Caco-2 (cell line): ENCODE results near the gene EPB41. TPM values are rescaled to one million over a fixed set of nuclear protein-coding genes. Genes with fewer than 3 reads are reported as not detected.

ENCODE experiments used
- Bru-seq: library from RNA; stranded (reverse); fragments of 400-500 nt; gene quantifications from one replicate; lab custom pipeline; 2021; lab: Mats Ljungman, UMichigan
- BruChase-seq, 2 experiments: library from RNA; stranded (reverse); fragments of 400-500 nt; gene quantifications; one replicate each; lab custom pipeline; 2021; lab: Mats Ljungman, UMichigan
- BruUV-seq: library from RNA; stranded (reverse); fragments of 400-500 nt; replicated peaks from 2 replicates; lab custom pipeline; 2021; lab: Mats Ljungman, UMichigan
- CTCF ChIA-PET: fragments of 300-600 bp; sonication (Branson Sonifier 250); formaldehyde crosslinking; loops from one replicate; lab custom pipeline; 2022; ENCODE audit warnings: antibody characterized with exemption; lab: Charles Lee
- POLR2A ChIA-PET: fragments of 300-600 bp; sonication (Branson Sonifier 250); formaldehyde crosslinking; loops from one replicate; lab custom pipeline; 2022; ENCODE audit warnings: antibody characterized with exemption; lab: Charles Lee
- DNase-seq, 2 experiments: peaks; one replicate each; pipeline versions ENCODE4 v3.0.0 to v3.0.0-alpha.2; 2020 to 2022
- H3K27me3 ChIP-seq: replicated peaks from 2 replicates; pipeline ENCODE4 v1.6.0; 2011; ENCODE audit warnings: low read length; ENCODE audit not compliant: control insufficient read depth, insufficient read depth
- H3K36me3 ChIP-seq: 2 replicates; pipeline ENCODE4 v1.5.1; 2011; ENCODE audit warnings: low read length; ENCODE audit not compliant: control insufficient read depth, insufficient read depth
- H3K4me1 ChIP-seq: fragments of 250-450 bp; sonication (Bioruptor Pico); 2 replicates; pipeline ENCODE4 v1.5.1; 2020; ENCODE audit warnings: mild to moderate bottlenecking
- H3K4me3 ChIP-seq: 2 replicates; pipeline ENCODE4 v1.5.1; 2011; ENCODE audit warnings: low read depth, mild to moderate bottlenecking, control low read depth, low read length
- H3K9me3 ChIP-seq: fragments of 250-450 bp; sonication (Bioruptor Pico); 2 replicates; pipeline ENCODE4 v1.5.1; 2020; ENCODE audit warnings: mild to moderate bottlenecking, moderate library complexity
- H3K27ac Mint-ChIP-seq: one replicate; pipeline ENCODE4 v1.8.0; 2022; ENCODE audit warnings: mixed read lengths; ENCODE audit not compliant: unreplicated experiment
- H3K27me3 Mint-ChIP-seq: one replicate; pipeline ENCODE4 v1.8.0; 2022; ENCODE audit warnings: mixed read lengths; ENCODE audit not compliant: insufficient read depth, unreplicated experiment
- H3K36me3 Mint-ChIP-seq: one replicate; pipeline ENCODE4 v1.8.0; 2022; ENCODE audit warnings: mild to moderate bottlenecking, mixed read lengths; ENCODE audit not compliant: insufficient read depth, unreplicated experiment
- H3K4me1 Mint-ChIP-seq: one replicate; pipeline ENCODE4 v1.8.0; 2022; ENCODE audit warnings: low read depth, mixed read lengths; ENCODE audit not compliant: unreplicated experiment
- H3K4me3 Mint-ChIP-seq: one replicate; pipeline ENCODE4 v1.8.0; 2022; ENCODE audit warnings: mild to moderate bottlenecking, moderate library complexity, mixed read lengths; ENCODE audit not compliant: unreplicated experiment
- H3K9me3 Mint-ChIP-seq: one replicate; pipeline ENCODE4 v1.8.0; 2022; ENCODE audit warnings: mixed read lengths; ENCODE audit not compliant: unreplicated experiment
- CTCF ChIP-seq, 2 experiments: fragments of 200-600 bp in 1 of 2; IDR thresholded peaks; 1 replicate in 1 of 2; 2 replicates in 1 of 2; pipeline versions ENCODE4 v1.5.1 to v1.8.0; 2011 to 2022; ENCODE audit warnings: antibody characterized with exemption in 1 of 2, control low read depth in 1 of 2, inconsistent platforms in 1 of 2, low read depth in 1 of 2, low read length in 1 of 2, mild to moderate bottlenecking in 1 of 2, moderate library complexity in 1 of 2; ENCODE audit not compliant: insufficient read depth in 1 of 2, severe bottlenecking in 1 of 2, unreplicated experiment in 1 of 2
- intact Hi-C: fragments of 100-400 bp; cut with micrococcal nuclease; formaldehyde crosslinking; loops from one replicate; pipeline ENCODE4 v1.10.0; 2022; ENCODE audit not compliant: unreplicated experiment
- long read RNA-seq: library from polyadenylated mRNA; stranded (forward); transcript quantifications from one replicate; pipeline ENCODE4 v2.0.0, GENCODE V29; 2022
- total RNA-seq: library from RNA; stranded (reverse); gene quantifications from 2 replicates; pipeline ENCODE4 v1.2.3, GENCODE V29; 2022

EPB41 gene
- total RNA-seq: 29.5 and 29.8 TPM in 2 replicates
- percentile 59 among the genes with signal in this experiment for Bru-seq, nascent RNA
- BruChase-seq, experiment 1, labeled RNA remaining after a 2-hour chase: percentile 59 among the genes with signal in this experiment
- percentile 66 among the genes with signal in this experiment for BruChase-seq, experiment 2, labeled RNA remaining after a 6-hour chase
- long read RNA-seq, partial matches to known transcripts: 0 of 8 reads
- long read RNA-seq, other reads (novel, unspliced or antisense): 8 of 8 reads

- Histone ChIP-seq H3K36me3 (no peaks in the 10 kb centered on the region), H3K27me3 (no peaks in the 10 kb centered on the region), H3K4me3 (peak within 1 kb of the TSS; percentile 73), H3K9me3 (no peaks in the 10 kb centered on the region), H3K4me1 (peaks cover 6% of the 10 kb centered on the region; the same call in 1 of the 2 replicates)
- Mint-ChIP-seq H3K4me3 (peak within 1 kb of the TSS; percentile 81), H3K36me3 (no peaks in the 10 kb centered on the region), H3K9me3 (no peaks in the 10 kb centered on the region), H3K27ac (peak within 1 kb of the TSS; percentile 81), H3K27me3 (no peaks in the 10 kb centered on the region), H3K4me1 (no peaks in the 10 kb centered on the region)
- BruUV-seq: no TSS peak
- peak; percentile 93 to 94 for DNase-seq
- no peak for TF ChIP-seq CTCF (IDR thresholded peaks at IDR 0.05; ENCODE audit: insufficient read depth in 1 of 2, low read depth in 1 of 2, low read length in 1 of 2, severe bottlenecking in 1 of 2, unreplicated experiment in 1 of 2)
- intact Hi-C loops: loop anchor here (1.0 kb wide), 1 partner anchor 27 kb away; no protein-coding TSS in a partner anchor
- ChIA-PET CTCF (interaction anchor here (0.7 to 2.1 kb wide), 5 partner anchors 26 to 267 kb away, joined by 3 to 11 read pairs (median 3); partner anchors contain the start of gene SRSF4), POLR2A (interaction anchor here (0.6 to 1.8 kb wide), 13 partner anchors 14 to 271 kb away, joined by 3 to 10 read pairs (median 4); partner anchors contain the start of genes GMEB1, RNU11, SRSF4 and TAF12)
These were observed at the start of gene EPB41 for GRCh38 chr1:28914228-28915030. Gene EPB41, plus strand, starts transcription at chr1:28914569. Its CDS starts 72,869 bp downstream, at chr1:28987438.

- intact Hi-C loops: loop anchor here (1.0 kb wide), 1 partner anchor 17 kb away; no protein-coding TSS in a partner anchor
- no peaks in the 10 kb centered on the region for H3K9me3 ChIP-seq
- H3K9me3 Mint-ChIP-seq: no peaks in the 10 kb centered on the region
- no peak overlapping the region for H3K4me3 ChIP-seq
- H3K36me3 Mint-ChIP-seq: no peaks in the 10 kb centered on the region
- no peak overlapping the region for H3K27ac Mint-ChIP-seq
- no TSS peak for BruUV-seq
- H3K36me3 ChIP-seq: no peaks in the 10 kb centered on the region
- H3K4me1 ChIP-seq: 0 out of 2 replicates have a peak, but pooled peaks cover 3% of the 10 kb centered on the region
- H3K4me1 Mint-ChIP-seq: no peaks in the 10 kb centered on the region
- CTCF ChIA-PET: no interaction called here
- no peaks in the 10 kb centered on the region for H3K27me3 ChIP-seq
- no peaks in the 10 kb centered on the region for H3K27me3 Mint-ChIP-seq
- no peak overlapping the region for H3K4me3 Mint-ChIP-seq
- POLR2A ChIA-PET: no interaction called here
- no peak for TF ChIP-seq CTCF (IDR thresholded peaks at IDR 0.05; ENCODE audit: insufficient read depth in 1 of 2, low read depth in 1 of 2, low read length in 1 of 2, severe bottlenecking in 1 of 2, unreplicated experiment in 1 of 2)
- no peak for DNase-seq
These were observed 49.7 kb upstream of the EPB41 start for GRCh38 chr1:28864695-28865094.

GRCh38 chr1:28865997-28866650, 48.2 kb upstream of the EPB41 start:
- no peak for TF ChIP-seq CTCF (IDR thresholded peaks at IDR 0.05; ENCODE audit: insufficient read depth in 1 of 2, low read depth in 1 of 2, low read length in 1 of 2, severe bottlenecking in 1 of 2, unreplicated experiment in 1 of 2)
- DNase-seq: no peak
- H3K27ac Mint-ChIP-seq: no peak overlapping the region
- POLR2A ChIA-PET: no interaction called here
- BruUV-seq: no TSS peak
- H3K9me3 Mint-ChIP-seq: no peaks in the 10 kb centered on the region
- H3K4me3 ChIP-seq: no peak overlapping the region
- no peaks in the 10 kb centered on the region for H3K4me1 Mint-ChIP-seq
- no peaks in the 10 kb centered on the region for H3K36me3 Mint-ChIP-seq
- no peaks in the 10 kb centered on the region for H3K36me3 ChIP-seq
- H3K27me3 Mint-ChIP-seq: no peaks in the 10 kb centered on the region
- intact Hi-C loops: no loop called here
- no peak overlapping the region for H3K4me3 Mint-ChIP-seq
- H3K4me1 ChIP-seq: no peaks in the 10 kb centered on the region
- no peaks in the 10 kb centered on the region for H3K9me3 ChIP-seq
- CTCF ChIA-PET: interaction anchor here (0.7 to 0.9 kb wide), 2 partner anchors 11 to 159 kb away, joined by 4 read pairs; no protein-coding TSS in a partner anchor
- no peaks in the 10 kb centered on the region for H3K27me3 ChIP-seq
